ENCODE results near the gene NDUFB8. TPM values are rescaled to one million over a fixed set of nuclear protein-coding genes. Genes with fewer than 3 reads are reported as not detected.
A peak's percentile ranks its signal among the peaks of the same experiment; 100 is the strongest.

Gene NDUFB8
- total RNA-seq, 2 donors from 2014 or later, result 195 to 222 TPM

- 90% methylated on average over 9 of the region's 9 CpGs for WGBS
- TF ChIP-seq CTCF (IDR thresholded peaks at IDR 0.05), result no peak
- TF ChIP-seq POLR2A (IDR thresholded peaks at IDR 0.05), result no peak
- TF ChIP-seq POLR2AphosphoS5 (IDR thresholded peaks at IDR 0.05), result no peak
- intact Hi-C loops (cut with DNase I), result no loop called here
- H3K9me3 ChIP-seq, result no peaks in the 10 kb centered on the region
- H3K4me1 ChIP-seq (replicated peaks), result peaks cover under 1% of the 10 kb centered on the region
- no peak overlapping the region for H3K4me3 ChIP-seq
- DNase-seq (ENCODE audit: low spot score), result no peak
- peaks cover 0 to 5% of the 10 kb centered on the region in 2 donors for H3K36me3 ChIP-seq
- no peak overlapping the region for H3K27ac ChIP-seq
- H3K27me3 ChIP-seq (replicated peaks; ENCODE audit: insufficient read depth), result no peaks in the 10 kb centered on the region
Measured at GRCh38 chr10:100522945-100523344, 6.7 kb downstream of the NDUFB8 start.

- WGBS, result 73% methylated on average over 5 of the region's 5 CpGs
- TF ChIP-seq POLR2A (IDR thresholded peaks at IDR 0.05), result no peak
- TF ChIP-seq CTCF (IDR thresholded peaks at IDR 0.05), result no peak
- no peak for TF ChIP-seq POLR2AphosphoS5 (IDR thresholded peaks at IDR 0.05)
- Histone ChIP-seq H3K27ac (no peak overlapping the region), H3K4me1 (replicated peaks) (no peaks in the 10 kb centered on the region), H3K4me3 (no peak overlapping the region), H3K9me3 (no peaks in the 10 kb centered on the region), H3K36me3 (peaks cover 0 to 5% of the 10 kb centered on the region in 2 donors), H3K27me3 (replicated peaks; ENCODE audit: insufficient read depth) (no peaks in the 10 kb centered on the region)
- DNase-seq (ENCODE audit: low spot score), result no peak
- intact Hi-C loops (cut with DNase I), result no loop called here
Measured at GRCh38 chr10:100522107-100522801, 7.4 kb downstream of the NDUFB8 start.

- DNase-seq (ENCODE audit: low spot score), result no peak
- H3K4me3 ChIP-seq, result no peak overlapping the region
- WGBS, result 81% methylated on average over 3 of the region's 3 CpGs
- TF ChIP-seq POLR2AphosphoS5 (IDR thresholded peaks at IDR 0.05) (no peak), POLR2A (IDR thresholded peaks at IDR 0.05) (no peak), CTCF (IDR thresholded peaks at IDR 0.05) (no peak)
- no peaks in the 10 kb centered on the region for H3K27me3 ChIP-seq (replicated peaks; ENCODE audit: insufficient read depth)
- H3K27ac ChIP-seq, result no peak overlapping the region
- H3K9me3 ChIP-seq, result no peaks in the 10 kb centered on the region
- intact Hi-C loops (cut with DNase I), result no loop called here
- no peaks in the 10 kb centered on the region for H3K4me1 ChIP-seq (replicated peaks)
- H3K36me3 ChIP-seq, result no peaks in the 10 kb centered on the region
Measured at GRCh38 chr10:100520811-100521210, 8.9 kb downstream of the NDUFB8 start.

DNA sequence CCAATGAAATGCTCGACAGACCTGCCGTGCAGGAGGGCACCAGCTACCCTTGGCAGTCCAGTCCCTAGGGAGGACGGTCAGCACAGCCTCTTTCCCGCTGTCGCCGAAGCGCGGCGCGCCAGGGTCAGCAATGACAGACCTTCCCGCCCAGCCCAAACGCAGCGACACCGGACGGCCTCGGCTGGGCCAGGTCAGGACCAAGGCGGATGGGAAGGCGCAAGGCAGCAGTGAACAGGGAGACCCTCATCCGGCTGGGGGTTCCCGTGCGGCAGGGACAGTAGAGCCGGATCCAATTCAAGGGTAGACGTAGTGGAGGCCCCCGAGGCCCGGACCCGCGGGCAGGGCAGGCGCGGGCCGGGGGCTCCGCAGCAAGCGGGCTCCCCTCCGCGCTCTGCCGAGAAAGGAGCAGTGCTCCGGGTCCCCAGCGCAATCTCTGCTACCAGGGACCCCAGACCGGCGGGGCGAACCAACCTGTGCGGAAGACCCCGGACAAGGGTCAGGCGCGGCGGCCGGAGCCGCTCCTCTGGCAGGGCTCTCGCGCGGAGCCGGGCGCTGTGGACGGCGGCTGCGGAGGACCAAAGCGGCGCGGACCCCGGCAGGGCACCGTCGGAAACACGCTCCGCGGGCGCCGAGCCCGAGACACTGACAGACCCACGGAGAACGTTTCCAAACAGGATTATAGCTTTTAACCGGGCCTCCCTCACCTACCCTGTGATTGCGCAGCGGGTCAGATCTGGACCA lies 10.2 kb downstream of the NDUFB8 start, which contains the start of gene SEC31B:
Gene SEC31B (minus strand): TSS at position 551 of the 741 bp plus-strand sequence. CDS start 2,909 bp downstream, outside the sequence.
- WGBS, result 14% methylated on average over 70 of the region's 72 CpGs

More for the DNA sequence above, 10.2 kb downstream of the NDUFB8 start, which contains the start of gene SEC31B:
- Histone ChIP-seq H3K27ac (no peak within 1 kb of the TSS), H3K27me3 (replicated peaks; ENCODE audit: insufficient read depth) (no peaks in the 10 kb centered on the region), H3K4me1 (replicated peaks) (no peaks in the 10 kb centered on the region), H3K36me3 (no peaks in the 10 kb centered on the region), H3K4me3 (peak within 1 kb of the TSS; percentile 32 to 33), H3K9me3 (no peaks in the 10 kb centered on the region)
- intact Hi-C loops (cut with DNase I), result loop anchor here (5.0 kb wide), 2 partner anchors 87 to 177 kb away; no protein-coding TSS in a partner anchor
- TF ChIP-seq POLR2AphosphoS5 (IDR thresholded peaks at IDR 0.05) (no peak), CTCF (IDR thresholded peaks at IDR 0.05) (no peak), POLR2A (IDR thresholded peaks at IDR 0.05) (no peak)
- DNase-seq (ENCODE audit: low spot score), result no peak

All from prostate gland (tissue), 2 donors.